Pancreas (tissue), 10 donors: ENCODE data around the gene IP6K1. TPM values are rescaled to one million over a fixed set of nuclear protein-coding genes. Genes with fewer than 3 reads are reported as not detected.
A peak's percentile ranks its signal among the peaks of the same experiment; 100 is the strongest.

Experiments used
- ATAC-seq, 4 donors: fragments of 200-7000 bp; cut with Tn5 transposase; one replicate each; pipeline versions ENCODE4 v1.8.0 to v1.9.1; 2020; ENCODE audit warnings: mild to moderate bottlenecking in 4 of 4, moderate library complexity in 4 of 4
- DNase-seq, 6 donors: peaks; one replicate each; pipeline ENCODE4 v3.0.0-alpha.2; 2020
- FAIRE-seq: peaks from 2 replicates; lab custom pipeline; 2012; peaks lifted over from hg19 to GRCh38; lab: Jason Lieb, UNC
- H3K27ac ChIP-seq, 4 donors: fragments of 200-600 bp; sonication (generic); 1 replicate in 3 of 4; 2 replicates in 1 of 4; pipeline versions ENCODE4 v1.5.0 to v1.8.0; 2020
- H3K27me3 ChIP-seq, 4 donors: fragments of 200-600 bp; one replicate each; pipeline ENCODE4 v1.8.0; 2021
- H3K36me3 ChIP-seq, 3 donors: fragments of 200-600 bp; sonication (generic) in 1 of 3; one replicate each; pipeline versions ENCODE4 v1.5.0 to v1.8.0; 2020 to 2021
- H3K4me1 ChIP-seq, 3 donors: fragments of 200-600 bp; one replicate each; pipeline ENCODE4 v1.8.0; 2021
- H3K4me3 ChIP-seq, 4 donors: fragments of 200-600 bp; sonication (generic) in 2 of 4; one replicate each; pipeline versions ENCODE4 v1.5.0 to v1.8.0; 2020 to 2021
- H3K9me3 ChIP-seq, 4 donors: fragments of 200-600 bp; one replicate each; pipeline ENCODE4 v1.8.0; 2021
- WGBS, 2 donors: extraction: QIAGEN DNeasy Blood & Tissue Kit; methylation state at CpG; one replicate each; pipeline ENCODE4 v1.1.7; 2013; 5-methylcytosine and 5-hydroxymethylcytosine counted together
- intact Hi-C, 3 donors: fragments of 100-400 bp; cut with DNase I; formaldehyde crosslinking; loops; one replicate each; pipeline versions ENCODE4 v1.11.1 to v1.14.2; 2022
- polyA plus RNA-seq, 2 donors: library from polyadenylated mRNA; stranded (reverse); fragments of 200-250 nt; gene quantifications; one replicate each; pipeline ENCODE4 v1.2.3, GENCODE V29; 2013
- total RNA-seq, 6 donors: library from RNA; stranded (reverse); fragmentation: NEBNext Ultra II Directional in 4 of 6; extraction: Animal tissue kit (Norgen Biotek cat#: 25700) in 4 of 6; gene quantifications; one replicate each; pipeline versions ENCODE4 v1.2.1 to v1.2.4, GENCODE V29; 2021 to 2023
- TF ChIP-seq, protein P1 (sequence below), 4 donors: fragments of 200-600 bp; sonication (generic) in 3 of 4; IDR thresholded peaks; one replicate each; pipeline versions ENCODE4 v1.5.0 to v1.8.0; 2021; ENCODE audit warnings: antibody characterized with exemption in 4 of 4
- donor health status: healthy with polysubstance abuse.
- donor health status: DM: no; HTN: no; CAD: no; lungs with moderate emphysema.
- donor health status: DM: no; HTN: no; CAD: no.
- donor health status: control.
- donor health status: control.
- donor health status: Bipolar disorder and iron deficiency.
- donor health status: DM: yes; HTN: yes; CAD: no.
- donor health status: DM: no; HTN: no; CAD: no.
- donor health status: DM: no; HTN: no; CAD: no.
- donor health status: DM: yes; HTN: yes; CAD: no.

Gene IP6K1
- total and polyA plus RNA-seq, 8 donors, result 11.2 to 28.5 (median 15.2) TPM

GRCh38 chr3:49769926-49770325 lies 16.4 kb downstream of the IP6K1 start:
- Histone ChIP-seq H3K4me3 (no peak overlapping the region), H3K9me3 (no peaks in the 10 kb centered on the region), H3K27me3 (no peaks in the 10 kb centered on the region), H3K4me1 (peaks cover 2 to 7% (median 4%) of the 10 kb centered on the region in 3 donors), H3K27ac (no peak overlapping the region), H3K36me3 (no peaks in the 10 kb centered on the region)
- ATAC-seq, result no peak
- TF ChIP-seq, protein P1, sequence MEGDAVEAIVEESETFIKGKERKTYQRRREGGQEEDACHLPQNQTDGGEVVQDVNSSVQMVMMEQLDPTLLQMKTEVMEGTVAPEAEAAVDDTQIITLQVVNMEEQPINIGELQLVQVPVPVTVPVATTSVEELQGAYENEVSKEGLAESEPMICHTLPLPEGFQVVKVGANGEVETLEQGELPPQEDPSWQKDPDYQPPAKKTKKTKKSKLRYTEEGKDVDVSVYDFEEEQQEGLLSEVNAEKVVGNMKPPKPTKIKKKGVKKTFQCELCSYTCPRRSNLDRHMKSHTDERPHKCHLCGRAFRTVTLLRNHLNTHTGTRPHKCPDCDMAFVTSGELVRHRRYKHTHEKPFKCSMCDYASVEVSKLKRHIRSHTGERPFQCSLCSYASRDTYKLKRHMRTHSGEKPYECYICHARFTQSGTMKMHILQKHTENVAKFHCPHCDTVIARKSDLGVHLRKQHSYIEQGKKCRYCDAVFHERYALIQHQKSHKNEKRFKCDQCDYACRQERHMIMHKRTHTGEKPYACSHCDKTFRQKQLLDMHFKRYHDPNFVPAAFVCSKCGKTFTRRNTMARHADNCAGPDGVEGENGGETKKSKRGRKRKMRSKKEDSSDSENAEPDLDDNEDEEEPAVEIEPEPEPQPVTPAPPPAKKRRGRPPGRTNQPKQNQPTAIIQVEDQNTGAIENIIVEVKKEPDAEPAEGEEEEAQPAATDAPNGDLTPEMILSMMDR (IDR thresholded peaks at IDR 0.05), result no peak
- FAIRE-seq, result no peak
- intact Hi-C loops, result no loop called here
- DNase-seq, result no peak

- H3K4me3 ChIP-seq, result no peak overlapping the region
- intact Hi-C loops, result no loop called here
- FAIRE-seq, result no peak
- ATAC-seq, result peak in 3 of 4 donors; percentile 18 to 40 (median 23)
- no peak for DNase-seq
- H3K4me1 ChIP-seq, result peaks cover 2 to 7% (median 4%) of the 10 kb centered on the region in 3 donors
- no peaks in the 10 kb centered on the region for H3K9me3 ChIP-seq
- H3K27ac ChIP-seq, result no peak overlapping the region
- TF ChIP-seq, protein P1 (IDR thresholded peaks at IDR 0.05), result no peak
- H3K36me3 ChIP-seq, result no peaks in the 10 kb centered on the region
- no peaks in the 10 kb centered on the region for H3K27me3 ChIP-seq
- 40 to 41% methylated on average over 3 of the region's 3 CpGs for WGBS, 2 donors
Measured at GRCh38 chr3:49769286-49769915, 16.9 kb downstream of the IP6K1 start.

DNA sequence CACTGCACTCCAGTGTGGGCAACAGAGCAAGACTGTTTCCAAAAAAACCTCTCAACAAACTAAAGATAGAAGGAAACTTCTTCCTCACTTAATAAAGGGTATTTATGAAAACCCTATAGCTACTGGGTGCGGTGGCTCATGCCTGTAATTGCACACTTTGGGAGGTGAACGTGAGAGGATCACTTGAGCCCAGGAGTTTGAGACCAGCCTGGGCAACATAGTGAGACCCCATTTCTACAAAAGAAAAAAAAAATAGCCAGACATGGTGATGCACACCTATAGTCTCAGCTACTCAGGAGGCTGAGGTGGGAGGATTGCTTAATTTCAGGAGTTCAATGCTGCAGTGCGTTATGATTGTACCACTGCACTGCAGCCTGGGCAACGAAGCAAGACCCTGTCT lies 22.4 kb downstream of the IP6K1 start:
- TF ChIP-seq, protein P1 (IDR thresholded peaks at IDR 0.05), result no peak
- WGBS, 2 donors, result 97 to 98% methylated on average over 4 of the region's 4 CpGs
- H3K27me3 ChIP-seq, result no peaks in the 10 kb centered on the region
- no peaks in the 10 kb centered on the region for H3K9me3 ChIP-seq
- H3K36me3 ChIP-seq, result no peaks in the 10 kb centered on the region
- intact Hi-C loops, result no loop called here
- ATAC-seq, result no peak
- no peak for FAIRE-seq
- H3K4me3 ChIP-seq, result no peak overlapping the region
- H3K27ac ChIP-seq, result no peak overlapping the region
- no peak for DNase-seq
- peaks cover 0 to 3% (median 1%) of the 10 kb centered on the region in 3 donors for H3K4me1 ChIP-seq

- DNase-seq (no peak), FAIRE-seq (no peak), ATAC-seq (no peak)
- TF ChIP-seq, protein P1 (IDR thresholded peaks at IDR 0.05), result no peak
- 84 to 93% methylated on average over 3 of the region's 3 CpGs for WGBS, 2 donors
- Histone ChIP-seq H3K9me3 (no peaks in the 10 kb centered on the region), H3K4me3 (no peak overlapping the region), H3K36me3 (no peaks in the 10 kb centered on the region), H3K27me3 (no peaks in the 10 kb centered on the region), H3K4me1 (no peaks in the 10 kb centered on the region), H3K27ac (no peak overlapping the region)
- intact Hi-C loops, result no loop called here
Measured at GRCh38 chr3:49761661-49762060, 24.7 kb downstream of the IP6K1 start.

DNA sequence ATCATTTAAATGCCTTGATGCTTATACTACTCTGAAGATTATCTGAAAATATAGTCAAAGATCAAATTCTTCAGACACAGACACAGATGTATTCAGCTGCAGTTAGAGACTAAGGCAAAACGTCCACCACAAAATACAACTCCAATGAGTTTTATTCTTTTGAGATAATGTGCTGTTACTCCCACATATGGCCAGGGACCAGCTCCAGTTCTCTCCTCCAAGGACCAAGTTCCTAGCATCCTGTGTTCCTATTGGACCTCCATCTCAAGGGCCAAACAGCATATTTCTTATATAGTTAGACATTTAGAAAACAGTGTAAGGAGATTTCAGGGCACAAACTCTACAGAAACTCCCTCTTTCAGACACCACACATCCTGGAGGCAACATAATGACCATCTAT lies 27.1 kb downstream of the IP6K1 start:
- TF ChIP-seq, protein P1 (IDR thresholded peaks at IDR 0.05), result no peak
- H3K27ac ChIP-seq, result no peak overlapping the region
- H3K27me3 ChIP-seq, result no peaks in the 10 kb centered on the region
- intact Hi-C loops, result no loop called here
- FAIRE-seq (no peak), DNase-seq (no peak), ATAC-seq (no peak)
- WGBS, 2 donors, result 29 to 66% methylated on average over 1 of the region's 1 CpG
- no peaks in the 10 kb centered on the region for H3K9me3 ChIP-seq
- no peak overlapping the region for H3K4me3 ChIP-seq
- H3K4me1 ChIP-seq, result peaks cover 4 to 5% (median 4%) of the 10 kb centered on the region in 3 donors
- no peaks in the 10 kb centered on the region for H3K36me3 ChIP-seq
